Measurements from ENCODE around the gene OR52E2. TPM values are rescaled to one million over a fixed set of nuclear protein-coding genes. Genes with fewer than 3 reads are reported as not detected.

Gene OR52E2
- total RNA-seq, 1 donor from 2014 or later, result not detected

DNA sequence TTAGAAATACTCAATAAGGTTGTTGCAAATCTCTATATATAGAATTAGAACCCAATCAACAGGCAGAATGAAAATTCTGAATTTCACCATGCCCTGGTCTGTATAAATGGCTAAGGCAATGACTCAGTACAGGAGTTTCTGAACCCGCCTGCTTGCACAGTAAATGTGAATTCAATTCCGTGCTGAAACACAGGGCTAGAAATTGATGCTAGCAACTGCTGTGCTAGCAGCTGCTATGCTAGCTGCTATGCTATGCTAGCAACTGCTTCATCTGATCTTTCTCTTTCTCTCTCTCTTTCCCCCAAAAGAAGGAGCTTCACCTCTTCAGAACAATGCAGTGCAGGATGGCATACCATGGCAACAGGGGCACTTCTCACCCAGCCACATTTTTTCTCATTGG, 22.8 kb downstream of the OR52E2 start:
- no peak for DNase-seq (ENCODE audit: low spot score)
- intact Hi-C loops (cut with DNase I), result no loop called here

DNA sequence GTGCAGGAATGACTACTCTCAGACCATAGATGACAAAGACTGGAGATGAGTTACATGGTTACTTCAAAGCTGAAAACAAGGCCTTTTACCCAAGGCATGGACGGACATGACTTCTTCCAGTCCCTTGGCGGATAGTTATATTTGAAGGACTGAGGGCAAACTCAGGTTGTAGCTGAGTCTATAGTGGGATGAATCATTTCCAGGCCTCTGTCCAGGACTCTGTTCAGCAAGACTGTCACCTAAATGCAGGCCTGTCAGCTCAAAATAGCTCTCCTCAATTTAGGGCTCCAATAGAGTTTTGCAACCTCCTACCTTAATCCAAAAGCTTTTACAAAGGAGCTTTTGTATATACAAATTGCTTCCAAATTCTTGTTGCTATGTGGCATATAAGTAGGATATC, 37.4 kb downstream of the OR52E2 start:
- intact Hi-C loops (cut with DNase I), result no loop called here
- no peak for DNase-seq (ENCODE audit: low spot score)

DNA sequence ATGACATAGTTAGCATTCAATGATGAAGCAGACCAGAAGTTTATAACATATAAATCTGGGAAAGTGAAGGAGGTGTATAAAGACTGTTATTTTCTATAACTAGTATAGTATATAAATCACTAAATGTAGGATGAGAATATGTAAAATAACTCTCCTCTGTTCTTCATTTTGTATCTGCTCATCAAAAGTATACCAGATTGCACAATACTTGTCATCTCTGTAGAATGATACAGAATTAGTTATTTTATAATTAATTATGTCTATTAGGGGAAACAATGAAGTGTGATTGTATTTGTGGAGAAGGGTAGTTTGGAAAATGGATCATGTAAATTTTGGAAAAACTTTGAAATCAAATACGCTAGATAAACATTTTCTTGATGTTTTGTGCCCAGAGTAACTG, 46.4 kb downstream of the OR52E2 start:
- intact Hi-C loops (cut with DNase I), result no loop called here

DNA sequence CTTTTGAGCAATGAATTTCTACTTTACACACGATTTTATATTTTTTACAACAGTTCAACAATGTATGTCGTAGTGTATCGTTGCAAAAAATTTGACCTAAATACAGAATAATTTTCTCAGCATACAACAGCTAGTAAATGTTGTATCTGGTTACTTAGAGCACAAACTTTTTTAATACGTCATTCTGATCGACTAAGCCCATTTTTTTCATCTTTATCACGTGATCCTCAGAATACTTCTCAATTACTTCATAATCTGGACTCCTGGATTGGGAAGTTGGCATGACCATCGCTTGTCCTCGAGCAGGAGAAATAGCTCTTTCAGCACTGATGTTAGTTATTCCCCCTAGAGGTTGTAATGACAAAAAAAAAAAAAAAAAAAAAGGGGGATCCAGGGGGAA, 48.2 kb downstream of the OR52E2 start:
- DNase-seq (ENCODE audit: low spot score), result no peak
- intact Hi-C loops (cut with DNase I), result no loop called here

More for the DNA sequence above, 46.4 kb downstream of the OR52E2 start:
- no peak for DNase-seq (ENCODE audit: low spot score)

Other genes starting within 250 kb of the OR52E2 start
- gene OR51F2, start 238.3 kb downstream of the OR52E2 start, total RNA-seq, result not detected
- not detected for gene OR51S1, start 210.4 kb downstream of the OR52E2 start, total RNA-seq
- gene OR51T1, start 177.7 kb downstream of the OR52E2 start, total RNA-seq, result not detected
- gene OR51A7, start 155.8 kb downstream of the OR52E2 start, total RNA-seq, result not detected
- gene OR51G2, start 140.3 kb downstream of the OR52E2 start, total RNA-seq, result not detected
- not detected for gene OR51G1, start 135.3 kb downstream of the OR52E2 start, total RNA-seq
- gene OR51A4, start 112.0 kb downstream of the OR52E2 start, total RNA-seq, result not detected
- not detected for gene OR51A2, start 103.9 kb downstream of the OR52E2 start, total RNA-seq
- not detected for gene OR51L1, start 64.8 kb downstream of the OR52E2 start, total RNA-seq
- gene OR52J3, start 13.1 kb downstream of the OR52E2 start, total RNA-seq, result not detected
- gene OR52E1, start 9.9 kb upstream of the OR52E2 start, total RNA-seq, result not detected
- gene OR52A5, start 78.7 kb upstream of the OR52E2 start, total RNA-seq, result not detected
- gene OR52A1, start 95.1 kb upstream of the OR52E2 start, total RNA-seq, result not detected
- gene OR51V1, start 141.1 kb upstream of the OR52E2 start, total RNA-seq, result not detected
- 1,223 TPM for gene HBB, start 167.4 kb upstream of the OR52E2 start, total RNA-seq
- 4.4 TPM for gene HBD, start 174.9 kb upstream of the OR52E2 start, total RNA-seq
- gene HBG1, start 190.2 kb upstream of the OR52E2 start, total RNA-seq, result not detected
- 0.94 TPM for gene HBG2, start 195.2 kb upstream of the OR52E2 start, total RNA-seq
- not detected for gene HBE1, start 210.3 kb upstream of the OR52E2 start, total RNA-seq
- gene OR51B4, start 242.3 kb upstream of the OR52E2 start, total RNA-seq, result not detected

Measured in cardiac septum (tissue), 1 donor.